SH-SY5Y (cell line): ENCODE measurements around the gene ARMC8.

ENCODE experiments used
- GATA2 ChIP-seq: IDR thresholded peaks from 2 replicates; pipeline ENCODE4 v1.6.1; 2011; ENCODE audit warnings: mild to moderate bottlenecking, low read depth, low read length
- GATA3 ChIP-seq: IDR thresholded peaks from 2 replicates; pipeline ENCODE4 v1.6.1; 2011; ENCODE audit warnings: low read depth, mild to moderate bottlenecking, low read length, moderate library complexity

DNA sequence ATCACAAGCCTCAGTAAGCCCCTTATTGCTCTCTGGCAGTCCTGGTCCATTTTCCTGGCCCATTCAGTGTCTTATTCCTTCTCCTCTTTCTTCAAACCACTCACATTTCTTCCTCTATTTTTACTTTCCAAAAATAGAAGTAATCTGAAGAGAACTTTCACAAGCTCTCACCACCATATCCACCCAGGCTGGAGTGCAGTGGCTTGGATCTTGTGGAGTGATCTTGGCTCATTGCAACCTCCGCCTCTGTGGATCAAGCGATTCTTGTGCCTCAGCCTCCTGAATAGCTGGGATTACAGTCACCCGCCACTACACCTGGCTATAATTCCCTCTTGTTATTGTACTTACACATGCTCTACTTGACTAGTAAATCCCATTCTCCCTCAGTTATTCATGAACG is 16.8 kb downstream of the ARMC8 start:
- TF ChIP-seq GATA2 (no peak), GATA3 (no peak)
